A549 (cell line): ENCODE data around the gene VDR.

Experiments used
- CHD4 ChIP-seq: fragments of 200-600 bp; sonication (generic); IDR thresholded peaks from 2 replicates; pipeline ENCODE4 v1.6.1; 2016; ENCODE audit warnings: antibody characterized with exemption, mild to moderate bottlenecking, borderline replicate concordance
- RAD21 ChIP-seq, 2 experiments: fragments of >200 bp in 1 of 2; sonication (Bioruptor Twin) in 1 of 2; formaldehyde crosslinking in 1 of 2; IDR thresholded peaks in 1 of 2; conservative IDR thresholded peaks in 1 of 2; 2 replicates in 1 of 2; 3 replicates in 1 of 2; pipeline ENCODE4 v1.6.1; 2012 to 2018; ENCODE audit warnings: inconsistent platforms in 1 of 2
- RNF2 ChIP-seq: fragments of 200-600 bp; sonication (generic); IDR thresholded peaks from 2 replicates; pipeline ENCODE4 v1.6.1; 2016; ENCODE audit warnings: low read depth, mild to moderate bottlenecking, antibody characterized with exemption, moderate library complexity, borderline replicate concordance
- TF ChIP-seq, protein P1 (sequence below): IDR thresholded peaks from 2 replicates; pipeline ENCODE4 v1.6.1; 2012
- TF ChIP-seq, protein P2 (sequence below): fragments of >200 bp; sonication (Bioruptor Twin); formaldehyde crosslinking; IDR thresholded peaks from 3 replicates; pipeline ENCODE4 v1.5.1; 2016
- TF ChIP-seq, protein P3 (sequence below): IDR thresholded peaks from 2 replicates; pipeline ENCODE4 v1.6.1; 2012

DNA sequence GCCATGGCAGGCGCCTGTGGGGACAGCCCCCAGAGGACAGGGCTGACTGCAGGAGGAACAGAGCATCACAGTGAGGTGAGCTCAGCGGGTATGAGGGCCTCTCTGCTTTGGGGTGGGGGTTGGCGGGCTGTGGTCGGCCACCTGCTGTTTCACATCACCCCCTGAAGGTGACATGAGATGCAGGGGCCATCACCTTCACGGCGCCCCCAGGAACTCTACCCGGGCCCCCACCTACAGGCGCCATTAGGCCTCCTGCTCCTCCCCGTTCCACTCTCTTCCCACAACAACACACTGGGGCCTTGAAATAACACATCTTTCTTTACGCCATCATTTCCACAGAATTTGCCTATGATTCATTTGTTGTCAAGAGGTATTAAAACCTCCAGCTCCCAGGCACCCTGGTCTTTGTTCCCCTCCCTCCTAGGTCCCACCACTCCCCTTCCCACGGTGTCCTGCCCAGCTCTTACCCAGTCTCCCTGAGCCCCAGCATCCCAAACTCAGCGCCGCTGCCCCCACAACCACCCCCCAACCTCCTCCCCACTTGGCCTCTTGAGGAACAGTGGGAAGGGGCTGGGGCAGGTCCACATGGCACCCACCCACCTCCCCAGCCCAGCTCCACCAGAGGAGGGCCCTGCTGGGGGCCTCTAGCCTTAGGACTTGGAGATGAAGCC is 72.4 kb downstream of the VDR start:
- TF ChIP-seq CHD4 (no peak), RNF2 (no peak), RAD21 (conservative IDR thresholded peaks at IDR 0.05 in 1 of 2, IDR thresholded peaks at IDR 0.05 in 1 of 2) (no peak)
- TF ChIP-seq, protein P1, sequence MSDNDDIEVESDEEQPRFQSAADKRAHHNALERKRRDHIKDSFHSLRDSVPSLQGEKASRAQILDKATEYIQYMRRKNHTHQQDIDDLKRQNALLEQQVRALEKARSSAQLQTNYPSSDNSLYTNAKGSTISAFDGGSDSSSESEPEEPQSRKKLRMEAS, result no peak
- TF ChIP-seq, protein P2, sequence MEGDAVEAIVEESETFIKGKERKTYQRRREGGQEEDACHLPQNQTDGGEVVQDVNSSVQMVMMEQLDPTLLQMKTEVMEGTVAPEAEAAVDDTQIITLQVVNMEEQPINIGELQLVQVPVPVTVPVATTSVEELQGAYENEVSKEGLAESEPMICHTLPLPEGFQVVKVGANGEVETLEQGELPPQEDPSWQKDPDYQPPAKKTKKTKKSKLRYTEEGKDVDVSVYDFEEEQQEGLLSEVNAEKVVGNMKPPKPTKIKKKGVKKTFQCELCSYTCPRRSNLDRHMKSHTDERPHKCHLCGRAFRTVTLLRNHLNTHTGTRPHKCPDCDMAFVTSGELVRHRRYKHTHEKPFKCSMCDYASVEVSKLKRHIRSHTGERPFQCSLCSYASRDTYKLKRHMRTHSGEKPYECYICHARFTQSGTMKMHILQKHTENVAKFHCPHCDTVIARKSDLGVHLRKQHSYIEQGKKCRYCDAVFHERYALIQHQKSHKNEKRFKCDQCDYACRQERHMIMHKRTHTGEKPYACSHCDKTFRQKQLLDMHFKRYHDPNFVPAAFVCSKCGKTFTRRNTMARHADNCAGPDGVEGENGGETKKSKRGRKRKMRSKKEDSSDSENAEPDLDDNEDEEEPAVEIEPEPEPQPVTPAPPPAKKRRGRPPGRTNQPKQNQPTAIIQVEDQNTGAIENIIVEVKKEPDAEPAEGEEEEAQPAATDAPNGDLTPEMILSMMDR, result no peak
- TF ChIP-seq, protein P3, sequence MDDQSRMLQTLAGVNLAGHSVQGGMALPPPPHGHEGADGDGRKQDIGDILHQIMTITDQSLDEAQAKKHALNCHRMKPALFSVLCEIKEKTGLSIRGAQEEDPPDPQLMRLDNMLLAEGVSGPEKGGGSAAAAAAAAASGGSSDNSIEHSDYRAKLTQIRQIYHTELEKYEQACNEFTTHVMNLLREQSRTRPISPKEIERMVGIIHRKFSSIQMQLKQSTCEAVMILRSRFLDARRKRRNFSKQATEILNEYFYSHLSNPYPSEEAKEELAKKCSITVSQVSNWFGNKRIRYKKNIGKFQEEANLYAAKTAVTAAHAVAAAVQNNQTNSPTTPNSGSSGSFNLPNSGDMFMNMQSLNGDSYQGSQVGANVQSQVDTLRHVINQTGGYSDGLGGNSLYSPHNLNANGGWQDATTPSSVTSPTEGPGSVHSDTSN, result no peak
